RWPE2 (cell line): ENCODE data around the gene OR10J5.

ENCODE experiments used
- ATAC-seq: fragments of 200-7000 bp; cut with Tn5 transposase; 3 replicates; pipeline ENCODE4 v1.9.1; 2021; ENCODE audit warnings: low read depth
- DNase-seq: peaks from one replicate; pipeline ENCODE4 v3.0.0-alpha.2; 2020; ENCODE audit warnings: low spot score
- H3K27ac ChIP-seq: fragments of 450-650 bp; 2 replicates; pipeline ENCODE4 v1.5.1; 2017; ENCODE audit warnings: mild to moderate bottlenecking; ENCODE audit not compliant: poor library complexity, severe bottlenecking
- H3K27me3 ChIP-seq: fragments of 250-450 bp; sonication (Bioruptor Pico); 2 replicates; pipeline ENCODE4 v1.5.1; 2021; ENCODE audit warnings: mild to moderate bottlenecking, moderate library complexity; ENCODE audit not compliant: insufficient read depth, poor library complexity, severe bottlenecking
- H3K36me3 ChIP-seq: fragments of 250-450 bp; sonication (Bioruptor Pico); 2 replicates; pipeline ENCODE4 v1.5.1; 2020; ENCODE audit warnings: low read depth, mild to moderate bottlenecking, moderate library complexity
- H3K4me1 ChIP-seq: fragments of 250-450 bp; sonication (Bioruptor Pico); 2 replicates; pipeline ENCODE4 v1.5.1; 2021; ENCODE audit warnings: mild to moderate bottlenecking, moderate library complexity; ENCODE audit not compliant: insufficient read depth, poor library complexity, severe bottlenecking
- H3K4me3 ChIP-seq: fragments of 250-450 bp; sonication (Bioruptor Pico); 2 replicates; pipeline ENCODE4 v1.5.1; 2021; ENCODE audit warnings: mild to moderate bottlenecking, moderate library complexity; ENCODE audit not compliant: severe bottlenecking
- H3K9me3 ChIP-seq: fragments of 250-450 bp; sonication (Bioruptor Pico); 2 replicates; pipeline ENCODE4 v1.5.1; 2021; ENCODE audit warnings: mild to moderate bottlenecking, moderate library complexity; ENCODE audit not compliant: severe bottlenecking
- CTCF ChIP-seq: fragments of 450-650 bp; IDR thresholded peaks from one replicate; pipeline ENCODE4 v1.5.1; 2017; ENCODE audit warnings: mild to moderate bottlenecking, moderate library complexity; ENCODE audit not compliant: poor library complexity, severe bottlenecking

The OR10J5 gene

DNA sequence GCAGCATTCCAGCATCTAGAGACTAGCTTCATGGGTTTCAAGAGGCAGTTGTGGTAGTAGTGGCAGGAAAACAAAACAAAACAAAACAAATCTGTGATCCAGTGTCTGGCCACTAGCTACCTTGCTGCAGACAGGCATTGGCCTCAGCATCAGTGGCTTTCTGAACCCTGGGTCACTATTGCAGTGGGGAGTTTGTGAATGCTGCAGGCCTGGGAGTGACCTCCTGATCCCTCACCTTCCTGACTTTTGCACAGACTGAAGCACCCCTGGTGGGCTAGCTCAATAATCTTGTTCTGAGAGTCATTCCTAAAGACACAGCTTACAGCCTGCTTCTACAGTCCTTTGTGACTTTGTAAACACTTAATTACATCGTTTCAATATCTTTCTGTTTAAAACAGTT is 26.9 kb upstream of the OR10J5 start:
- ATAC-seq (no peak), DNase-seq (no peak)
- no peak for TF ChIP-seq CTCF
- no peak overlapping the region for H3K27ac ChIP-seq
- H3K9me3 ChIP-seq, result no peaks in the 10 kb centered on the region
- H3K4me3 ChIP-seq, result no peak overlapping the region
- H3K27me3 ChIP-seq, result no peaks in the 10 kb centered on the region
- H3K4me1 ChIP-seq, result no peaks in the 10 kb centered on the region
- H3K36me3 ChIP-seq, result no peaks in the 10 kb centered on the region

- ATAC-seq (no peak), DNase-seq (no peak)
- Histone ChIP-seq H3K27me3 (no peaks in the 10 kb centered on the region), H3K36me3 (no peaks in the 10 kb centered on the region), H3K9me3 (no peaks in the 10 kb centered on the region), H3K27ac (no peak overlapping the region), H3K4me3 (no peak overlapping the region), H3K4me1 (no peaks in the 10 kb centered on the region)
- TF ChIP-seq CTCF, result no peak
These were observed 25.7 kb upstream of the OR10J5 start for GRCh38 chr1:159561497-159561896.

- ATAC-seq, result no peak
- no peaks in the 10 kb centered on the region for H3K27me3 ChIP-seq
- no peak overlapping the region for H3K4me3 ChIP-seq
- no peaks in the 10 kb centered on the region for H3K36me3 ChIP-seq
- H3K9me3 ChIP-seq, result no peaks in the 10 kb centered on the region
- TF ChIP-seq CTCF, result no peak
- no peaks in the 10 kb centered on the region for H3K4me1 ChIP-seq
- no peak overlapping the region for H3K27ac ChIP-seq
- no peak for DNase-seq
These were observed 24.8 kb upstream of the OR10J5 start for GRCh38 chr1:159560599-159560998.

- no peak for TF ChIP-seq CTCF
- no peak for ATAC-seq
These were observed 21.1 kb upstream of the OR10J5 start for GRCh38 chr1:159556931-159557369.

DNA sequence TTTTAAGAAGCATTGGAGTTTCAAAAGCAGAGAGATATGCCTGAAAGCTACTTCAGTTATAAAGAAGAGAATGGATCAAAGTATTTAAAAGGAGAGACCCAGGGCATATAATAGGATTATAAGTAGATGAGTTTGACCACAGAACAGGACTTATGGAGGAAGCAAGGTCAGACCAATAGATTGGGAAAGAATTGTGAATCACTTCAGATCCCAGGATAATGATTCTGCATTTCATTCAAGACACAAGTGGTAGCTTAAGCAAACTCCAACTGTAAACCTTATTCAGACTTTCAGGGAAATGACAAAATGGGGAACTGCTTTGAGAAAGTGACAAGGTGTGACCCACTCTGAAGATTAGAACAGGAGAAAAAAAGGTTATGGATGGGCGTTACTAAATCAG is 18.9 kb upstream of the OR10J5 start:
- no peak for DNase-seq

More at GRCh38 chr1:159556931-159557369, 21.1 kb upstream of the OR10J5 start:
- no peaks in the 10 kb centered on the region for H3K4me1 ChIP-seq
- no peaks in the 10 kb centered on the region for H3K36me3 ChIP-seq
- H3K9me3 ChIP-seq, result no peaks in the 10 kb centered on the region
- no peak for DNase-seq
- H3K27me3 ChIP-seq, result no peaks in the 10 kb centered on the region
- H3K4me3 ChIP-seq, result no peak overlapping the region
- H3K27ac ChIP-seq, result no peak overlapping the region

More for the DNA sequence above, 18.9 kb upstream of the OR10J5 start:
- Histone ChIP-seq H3K4me1 (no peaks in the 10 kb centered on the region), H3K36me3 (no peaks in the 10 kb centered on the region), H3K27me3 (no peaks in the 10 kb centered on the region), H3K9me3 (no peaks in the 10 kb centered on the region), H3K4me3 (no peak overlapping the region), H3K27ac (no peak overlapping the region)
- no peak for TF ChIP-seq CTCF
- ATAC-seq, result no peak
